H9 (cell line): ENCODE measurements around the gene TUBA8. TPM values are rescaled to one million over a fixed set of nuclear protein-coding genes. Genes with fewer than 3 reads are reported as not detected.

Source experiments
- DNase-seq: peaks from one replicate; pipeline ENCODE4 v3.0.0-alpha.2; 2017
- H2AFZ ChIP-seq: one replicate; pipeline ENCODE4 v1.6.1; 2013; ENCODE audit warnings: mild to moderate bottlenecking, low read length, control low read depth, moderate library complexity
- H2AK5ac ChIP-seq: 2 replicates; pipeline ENCODE4 v1.6.1; 2013; ENCODE audit warnings: low read length, control low read depth, mixed read lengths; ENCODE audit not compliant: insufficient read length
- H2BK120ac ChIP-seq: one replicate; pipeline ENCODE4 v1.6.1; 2013; ENCODE audit warnings: low read depth, mild to moderate bottlenecking, low read length, control low read depth, inconsistent platforms; ENCODE audit not compliant: poor library complexity, severe bottlenecking
- H2BK12ac ChIP-seq: 2 replicates; pipeline ENCODE4 v1.6.1; 2013; ENCODE audit warnings: low read length, control low read depth, mixed read lengths, low read depth; ENCODE audit not compliant: insufficient read length
- H2BK15ac ChIP-seq: 2 replicates; pipeline ENCODE4 v1.6.1; 2013; ENCODE audit warnings: low read depth, low read length, control low read depth
- H2BK20ac ChIP-seq: one replicate; pipeline ENCODE4 v1.6.1; 2013; ENCODE audit warnings: low read depth, mild to moderate bottlenecking, low read length, control low read depth, inconsistent platforms; ENCODE audit not compliant: poor library complexity, severe bottlenecking
- H2BK5ac ChIP-seq: 2 replicates; pipeline ENCODE4 v1.6.1; 2013; ENCODE audit warnings: low read length, control low read depth, mixed read lengths; ENCODE audit not compliant: insufficient read length
- H3K14ac ChIP-seq: 2 replicates; pipeline ENCODE4 v1.6.1; 2013; ENCODE audit warnings: low read length, control low read depth; ENCODE audit not compliant: insufficient read depth
- H3K18ac ChIP-seq: 2 replicates; pipeline ENCODE4 v1.6.1; 2013; ENCODE audit warnings: low read depth, mild to moderate bottlenecking, mixed read lengths, low read length, control low read depth; ENCODE audit not compliant: insufficient read length
- H3K23ac ChIP-seq: 2 replicates; pipeline ENCODE4 v1.6.1; 2013; ENCODE audit warnings: low read length, control low read depth, mixed read lengths, low read depth; ENCODE audit not compliant: insufficient read length
- H3K23me2 ChIP-seq: 2 replicates; pipeline ENCODE4 v1.6.1; 2013; ENCODE audit warnings: low read depth, mild to moderate bottlenecking, mixed read lengths, low read length, control low read depth; ENCODE audit not compliant: insufficient read length, poor library complexity, severe bottlenecking
- H3K27ac ChIP-seq: 2 replicates; pipeline ENCODE4 v1.5.1; 2013; ENCODE audit warnings: low read length, control low read depth, mixed read lengths, low read depth; ENCODE audit not compliant: insufficient read length
- H3K27me3 ChIP-seq: 2 replicates; pipeline ENCODE4 v1.6.1; 2013; ENCODE audit warnings: low read length, control low read depth, inconsistent platforms; ENCODE audit not compliant: insufficient read depth
- H3K4ac ChIP-seq: 2 replicates; pipeline ENCODE4 v1.6.1; 2013; ENCODE audit warnings: low read depth, mild to moderate bottlenecking, control low read depth, inconsistent platforms, low read length, moderate library complexity
- H3K4me1 ChIP-seq: 2 replicates; pipeline ENCODE4 v1.6.1; 2013; ENCODE audit warnings: low read length, control low read depth, inconsistent platforms; ENCODE audit not compliant: insufficient read depth
- H3K4me2 ChIP-seq: 2 replicates; pipeline ENCODE4 v1.6.1; 2013; ENCODE audit warnings: low read length, control low read depth, mixed read lengths; ENCODE audit not compliant: insufficient read length, insufficient read depth
- H3K56ac ChIP-seq: 2 replicates; pipeline ENCODE4 v1.6.1; 2013; ENCODE audit warnings: low read depth, mild to moderate bottlenecking, mixed read lengths, low read length, control low read depth; ENCODE audit not compliant: insufficient read length
- H3K79me1 ChIP-seq: 2 replicates; pipeline ENCODE4 v1.6.1; 2013; ENCODE audit warnings: low read depth, mild to moderate bottlenecking, moderate library complexity, low read length, control low read depth, inconsistent platforms; ENCODE audit not compliant: insufficient read depth, poor library complexity, severe bottlenecking
- H3K79me2 ChIP-seq: 2 replicates; pipeline ENCODE4 v1.6.1; 2013; ENCODE audit warnings: low read length, control low read depth, inconsistent platforms; ENCODE audit not compliant: insufficient read depth
- H3K9ac ChIP-seq: 2 replicates; pipeline ENCODE4 v1.6.1; 2013; ENCODE audit warnings: low read length, control low read depth, mixed read lengths; ENCODE audit not compliant: insufficient read length; ENCODE audit errors: extremely low read depth
- H3K9me3 ChIP-seq: one replicate; pipeline ENCODE4 v1.6.1; 2013; ENCODE audit warnings: low read depth, low read length, inconsistent platforms; ENCODE audit not compliant: control insufficient read depth
- H3T11ph ChIP-seq: one replicate; pipeline ENCODE4 v1.6.1; 2013; ENCODE audit warnings: mild to moderate bottlenecking, low read length, control low read depth, inconsistent platforms
- H4K20me1 ChIP-seq: one replicate; pipeline ENCODE4 v1.6.1; 2013; ENCODE audit not compliant: control insufficient read depth, insufficient read length, insufficient read depth
- H4K5ac ChIP-seq: 2 replicates; pipeline ENCODE4 v1.6.1; 2013; ENCODE audit warnings: low read depth, mild to moderate bottlenecking, mixed read lengths, low read length, control low read depth; ENCODE audit not compliant: insufficient read length
- H4K8ac ChIP-seq: replicated peaks from 2 replicates; pipeline ENCODE4 v1.6.1; 2013; ENCODE audit warnings: low read length, control low read depth, mixed read lengths, low read depth; ENCODE audit not compliant: insufficient read length
- H4K91ac ChIP-seq: 2 replicates; pipeline ENCODE4 v1.6.1; 2013; ENCODE audit warnings: low read depth, mild to moderate bottlenecking, moderate library complexity, mixed read lengths, low read length, control low read depth; ENCODE audit not compliant: insufficient read length
- H3K27ac Mint-ChIP-seq, 3 experiments: 2 replicates in 2 of 3; 3 replicates in 1 of 3; pipeline ENCODE4 v1.8.0; 2020 to 2021; ENCODE audit warnings: mixed read lengths in 3 of 3, mild to moderate bottlenecking in 1 of 3, moderate library complexity in 1 of 3
- H3K27me3 Mint-ChIP-seq: 2 replicates; pipeline ENCODE4 v1.8.0; 2021; ENCODE audit warnings: low read depth, mild to moderate bottlenecking, moderate library complexity, mixed read lengths
- H3K36me3 Mint-ChIP-seq, 3 experiments: 2 replicates in 2 of 3; 3 replicates in 1 of 3; pipeline ENCODE4 v1.8.0; 2020 to 2021; ENCODE audit warnings: low read depth in 3 of 3, mixed read lengths in 3 of 3; ENCODE audit not compliant: insufficient read depth in 1 of 3
- H3K4me1 Mint-ChIP-seq, 2 experiments: 2 replicates each; pipeline ENCODE4 v1.8.0; 2020; ENCODE audit warnings: mixed read lengths in 2 of 2
- H3K4me3 Mint-ChIP-seq, 2 experiments: 2 replicates in 1 of 2; 3 replicates in 1 of 2; pipeline ENCODE4 v1.8.0; 2020 to 2021; ENCODE audit warnings: mild to moderate bottlenecking in 2 of 2, mixed read lengths in 2 of 2, moderate library complexity in 1 of 2
- H3K9me3 Mint-ChIP-seq, 2 experiments: 2 replicates in 1 of 2; 3 replicates in 1 of 2; pipeline ENCODE4 v1.8.0; 2020; ENCODE audit warnings: mild to moderate bottlenecking in 2 of 2, mixed read lengths in 2 of 2, moderate library complexity in 1 of 2
- WGBS: extraction: QIAGEN DNeasy Blood & Tissue Kit; methylation state at CpG from one replicate; pipeline ENCODE4 v1.1.7; 2013; ENCODE audit warnings: missing lambda C conversion rate, low lambda C conversion rate, mixed read lengths; ENCODE audit not compliant: insufficient read length; ENCODE audit errors: extremely low coverage; 5-methylcytosine and 5-hydroxymethylcytosine counted together
- total RNA-seq: library from RNA; stranded (reverse); gene quantifications from 2 replicates; pipeline ENCODE4 v1.2.1, GENCODE V29; 2021
- TF ChIP-seq, protein P1 (sequence below): fragments of 200-600 bp; sonication (generic); conservative IDR thresholded peaks from 3 replicates; pipeline ENCODE4 v1.8.0; 2021; ENCODE audit warnings: antibody characterized with exemption, mild to moderate bottlenecking

TUBA8 gene
- total RNA-seq, 1 experiment from 2014 or later = 2.0 TPM

DNA sequence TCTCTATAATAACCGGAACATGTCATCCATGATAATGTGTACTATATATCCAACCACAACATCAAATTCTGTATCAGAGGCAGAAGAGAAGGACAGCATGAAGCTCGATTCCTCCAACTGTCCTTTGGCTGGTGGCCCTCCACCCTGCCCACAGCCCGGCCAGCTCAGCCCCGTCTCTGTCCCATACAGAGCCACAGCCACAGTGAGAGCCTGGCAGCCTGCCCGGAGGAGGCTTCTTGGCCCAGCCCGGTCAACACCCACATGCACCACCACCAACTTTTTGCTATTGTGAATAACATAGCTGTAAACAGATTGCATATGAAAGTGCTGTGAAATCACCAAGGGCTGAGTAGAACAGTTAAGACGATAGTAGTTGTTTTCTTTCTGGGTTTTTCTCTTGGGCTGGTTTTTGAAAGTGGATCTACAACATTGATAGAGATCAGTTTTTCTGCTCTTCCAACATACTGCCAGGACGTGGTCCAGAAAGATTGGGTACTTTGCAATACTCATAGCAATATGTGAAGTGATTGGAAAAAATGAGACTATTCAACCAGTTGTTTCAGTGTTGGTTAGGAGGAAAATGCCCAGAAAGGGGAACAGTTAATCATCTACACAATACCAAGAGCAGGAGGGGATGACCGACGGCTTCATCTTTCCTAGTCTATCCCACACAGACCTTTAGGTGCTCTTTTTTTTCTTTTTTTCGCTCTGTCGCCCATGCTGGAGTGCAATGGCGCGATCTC lies 6.9 kb upstream of the TUBA8 start:
- Histone ChIP-seq H2AFZ (no peak overlapping the region), H3K27me3 (no peaks in the 10 kb centered on the region; the same call in 1 of the 2 replicates), H3K14ac (no peak overlapping the region), H3K79me2 (no peaks in the 10 kb centered on the region; the same call in 1 of the 2 replicates), H3K18ac (no peak overlapping the region), H3K56ac (no peak overlapping the region), H3K23ac (no peak overlapping the region), H2BK12ac (no peak overlapping the region), H2AK5ac (no peak overlapping the region), H2BK5ac (no peak overlapping the region), H4K20me1 (no peaks in the 10 kb centered on the region), H4K5ac (no peak overlapping the region), H4K8ac (no peak overlapping the region), H2BK120ac (no peak overlapping the region), H3K27ac (no peak overlapping the region), H4K91ac (no peak overlapping the region), H3K4ac (no peak overlapping the region), H3K9me3 (no peaks in the 10 kb centered on the region), H3K9ac (no peak overlapping the region), H3K23me2 (no peaks in the 10 kb centered on the region), H3K4me1 (no peaks in the 10 kb centered on the region), H2BK20ac (no peak overlapping the region), H3K79me1 (no peaks in the 10 kb centered on the region), H3T11ph (no peak overlapping the region), H2BK15ac (no peak overlapping the region), H3K4me2 (no peak overlapping the region)
- H3K36me3 Mint-ChIP-seq = peaks cover 6 to 9% (median 8%) of the 10 kb centered on the region in 3 experiments
- H3K27me3 Mint-ChIP-seq = peaks cover 32% of the 10 kb centered on the region
- no peak overlapping the region for H3K27ac Mint-ChIP-seq
- no CpG with 5 or more reads among the region's 14 CpGs for WGBS
- H3K4me1 Mint-ChIP-seq = no peaks in the 10 kb centered on the region
- DNase-seq = no peak
- peaks cover 17 to 18% of the 10 kb centered on the region in 2 experiments for H3K9me3 Mint-ChIP-seq
- TF ChIP-seq, protein P1, sequence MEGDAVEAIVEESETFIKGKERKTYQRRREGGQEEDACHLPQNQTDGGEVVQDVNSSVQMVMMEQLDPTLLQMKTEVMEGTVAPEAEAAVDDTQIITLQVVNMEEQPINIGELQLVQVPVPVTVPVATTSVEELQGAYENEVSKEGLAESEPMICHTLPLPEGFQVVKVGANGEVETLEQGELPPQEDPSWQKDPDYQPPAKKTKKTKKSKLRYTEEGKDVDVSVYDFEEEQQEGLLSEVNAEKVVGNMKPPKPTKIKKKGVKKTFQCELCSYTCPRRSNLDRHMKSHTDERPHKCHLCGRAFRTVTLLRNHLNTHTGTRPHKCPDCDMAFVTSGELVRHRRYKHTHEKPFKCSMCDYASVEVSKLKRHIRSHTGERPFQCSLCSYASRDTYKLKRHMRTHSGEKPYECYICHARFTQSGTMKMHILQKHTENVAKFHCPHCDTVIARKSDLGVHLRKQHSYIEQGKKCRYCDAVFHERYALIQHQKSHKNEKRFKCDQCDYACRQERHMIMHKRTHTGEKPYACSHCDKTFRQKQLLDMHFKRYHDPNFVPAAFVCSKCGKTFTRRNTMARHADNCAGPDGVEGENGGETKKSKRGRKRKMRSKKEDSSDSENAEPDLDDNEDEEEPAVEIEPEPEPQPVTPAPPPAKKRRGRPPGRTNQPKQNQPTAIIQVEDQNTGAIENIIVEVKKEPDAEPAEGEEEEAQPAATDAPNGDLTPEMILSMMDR = no peak
- H3K4me3 Mint-ChIP-seq = no peak overlapping the region
